SK-N-DZ (cell line): ENCODE measurements around the gene LMX1A.

Source experiments
- DNase-seq: peaks from one replicate; pipeline ENCODE4 v3.0.0-alpha.2; 2015; ENCODE audit warnings: low spot score

Gene LMX1A

DNA sequence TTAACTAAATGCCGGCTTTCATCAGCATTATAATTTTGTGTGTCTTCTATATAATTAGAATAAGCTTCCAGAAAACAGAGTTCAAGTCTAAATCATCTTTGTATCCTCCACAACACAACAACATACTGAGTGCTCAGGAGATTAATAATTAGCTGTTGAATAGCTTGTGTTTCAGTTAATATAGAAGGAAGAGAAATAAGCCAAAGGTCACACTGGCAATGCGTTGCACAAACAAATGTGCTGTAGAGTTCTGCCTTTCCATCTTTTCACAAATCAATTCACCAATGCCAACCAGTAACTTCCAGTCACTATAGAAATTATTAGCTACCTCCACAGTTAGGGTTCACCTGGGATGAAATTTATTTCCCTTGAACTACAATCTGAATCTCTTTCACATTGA, 132.0 kb downstream of the LMX1A start:
- DNase-seq = no peak

DNA sequence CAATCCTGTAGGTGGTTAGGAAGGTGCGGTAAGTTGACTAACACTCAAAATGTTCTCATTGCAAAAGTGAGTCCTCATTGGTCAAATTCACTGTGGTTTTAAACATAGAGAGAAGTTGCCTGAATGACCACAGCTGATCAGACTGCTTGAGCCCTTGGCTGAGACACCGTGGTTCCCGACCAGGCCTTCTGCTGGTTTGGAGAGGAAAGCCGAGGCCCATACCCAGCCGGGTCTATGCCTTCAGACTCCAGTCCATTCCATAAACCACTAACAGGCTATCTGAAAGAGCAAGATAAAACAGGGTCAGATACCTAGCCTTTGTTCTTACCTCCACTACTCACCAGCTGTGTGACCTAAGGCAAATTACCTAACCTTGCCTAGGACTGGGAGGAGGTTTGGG, 133.9 kb downstream of the LMX1A start:
- DNase-seq = no peak

DNA sequence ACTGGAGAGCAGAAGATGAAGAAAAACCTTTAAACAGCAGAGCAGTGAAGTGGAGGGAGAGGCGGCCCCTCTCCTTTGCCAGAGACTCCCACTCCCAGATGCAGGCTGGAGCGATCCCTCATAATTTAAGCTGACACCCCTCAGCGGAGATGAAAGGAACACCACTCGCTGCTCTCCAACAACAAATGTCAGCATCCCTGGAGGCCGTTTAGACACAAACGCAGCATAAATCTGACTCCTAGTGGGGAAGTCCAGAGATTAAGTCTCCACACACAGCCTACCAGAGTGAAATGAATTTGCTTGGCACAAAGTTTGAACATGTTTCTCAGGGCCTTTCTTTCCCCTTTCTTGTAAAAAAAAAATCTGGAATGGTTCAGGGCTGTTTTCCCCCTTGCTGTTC, 137.8 kb downstream of the LMX1A start:
- peak; percentile 10 for DNase-seq

DNA sequence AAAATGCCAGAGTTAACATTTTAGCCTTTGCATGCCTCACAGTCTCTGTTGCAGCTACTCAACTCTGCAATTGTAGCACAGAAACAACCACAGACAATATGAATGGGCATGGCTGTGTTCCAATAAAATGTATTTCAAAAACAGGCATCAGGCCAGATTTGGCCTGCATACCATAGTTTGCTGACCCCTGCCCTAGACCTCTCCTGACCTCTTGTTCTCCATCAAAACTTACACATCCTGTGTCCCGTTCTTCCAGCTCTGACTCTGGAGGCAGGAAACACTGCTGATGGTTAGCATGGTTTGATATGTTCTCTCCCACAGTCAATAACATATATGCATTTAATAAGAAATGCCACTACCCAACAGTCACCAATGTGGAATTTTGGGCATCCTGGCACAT, 138.6 kb downstream of the LMX1A start:
- DNase-seq = no peak

DNA sequence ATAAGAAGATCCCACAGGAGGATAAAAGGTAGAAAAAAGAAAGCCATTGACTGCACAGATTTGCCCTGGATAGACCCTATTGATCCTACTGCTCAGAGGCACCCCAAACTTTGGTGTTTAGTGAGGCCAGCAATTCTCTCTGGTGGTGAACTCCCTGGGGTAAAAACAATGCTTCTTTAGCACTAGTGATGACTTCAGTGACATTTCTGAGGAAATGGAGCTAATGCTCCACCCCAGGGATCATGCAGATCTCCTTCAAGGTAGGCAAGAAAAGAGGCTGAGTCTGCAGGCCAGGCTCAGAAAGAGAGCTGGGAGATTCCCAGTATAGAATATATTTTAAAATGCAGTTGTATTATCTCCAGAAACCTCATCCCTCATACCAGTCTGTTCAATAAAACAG, 140.3 kb downstream of the LMX1A start:
- no peak for DNase-seq

DNA sequence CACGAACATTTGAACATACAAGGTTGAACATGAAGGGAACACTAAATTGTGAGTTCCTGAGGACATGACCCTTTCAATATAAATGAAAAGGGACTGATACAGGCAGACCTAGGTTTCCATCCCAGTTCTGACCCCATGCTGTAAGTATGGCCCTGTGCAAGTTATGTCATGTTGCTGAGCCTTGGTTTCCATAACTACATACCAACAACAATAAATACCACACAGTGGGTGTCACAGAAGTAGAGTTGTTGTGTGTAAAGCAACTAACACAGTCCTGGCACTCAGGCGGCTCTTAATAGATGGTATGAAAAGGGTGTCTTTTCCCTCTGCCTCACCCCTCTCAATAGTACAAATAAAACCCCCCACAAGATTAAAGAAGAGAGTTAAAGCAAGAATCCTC, 140.8 kb downstream of the LMX1A start:
- DNase-seq = no peak

DNA sequence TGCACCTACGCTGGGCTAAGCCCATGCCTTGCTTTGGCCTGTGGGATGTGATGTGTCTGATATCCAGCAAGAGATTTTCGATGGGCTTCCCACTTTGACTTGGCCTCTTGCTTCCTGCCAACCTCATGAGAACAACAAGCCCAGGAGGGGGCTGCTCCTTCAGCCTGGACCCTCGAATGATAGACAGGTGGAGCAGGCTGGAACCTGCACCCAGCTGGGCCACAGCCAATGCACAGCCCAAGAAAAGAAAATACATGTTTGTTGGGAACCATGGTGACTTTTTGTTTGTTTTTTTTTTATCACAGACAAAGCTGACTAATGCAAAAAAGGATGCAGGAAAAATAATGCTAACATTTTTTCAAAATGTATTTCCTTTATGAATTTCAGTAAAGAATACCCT, 144.3 kb downstream of the LMX1A start:
- DNase-seq = no peak

DNA sequence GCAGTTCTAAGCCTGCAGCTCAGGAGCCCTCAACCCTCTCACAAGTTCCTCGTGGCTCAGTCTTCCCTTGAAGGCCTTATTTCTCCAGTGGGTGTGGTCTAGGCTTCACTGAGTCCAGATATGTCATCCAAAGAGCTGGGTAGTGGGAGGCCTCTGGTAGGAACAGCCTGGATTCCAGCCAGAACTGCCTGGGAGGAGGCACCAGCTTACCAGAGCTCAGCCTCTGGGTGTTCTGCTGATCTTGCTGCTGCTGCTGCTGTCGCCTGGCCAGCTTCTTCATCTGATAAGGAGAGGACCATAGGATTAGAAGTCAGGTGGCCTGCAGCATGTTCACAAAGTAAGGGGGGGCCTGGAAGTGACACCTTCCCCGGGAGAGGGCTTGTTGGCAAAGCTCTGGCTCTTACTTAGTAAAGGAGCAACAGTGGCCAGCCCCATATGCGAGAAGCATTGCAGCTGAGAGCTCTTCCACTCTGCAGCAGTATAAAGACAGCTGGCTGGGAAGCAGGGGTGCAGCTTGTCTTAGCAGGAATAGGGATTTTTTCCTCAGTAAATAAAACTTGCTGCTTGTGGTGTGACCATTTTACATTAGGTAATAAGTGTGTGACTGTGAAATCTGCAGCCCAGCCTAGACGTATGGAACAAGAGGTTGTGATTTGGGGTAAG, 148.5 kb downstream of the LMX1A start:
- peak; percentile 71 for DNase-seq

DNA sequence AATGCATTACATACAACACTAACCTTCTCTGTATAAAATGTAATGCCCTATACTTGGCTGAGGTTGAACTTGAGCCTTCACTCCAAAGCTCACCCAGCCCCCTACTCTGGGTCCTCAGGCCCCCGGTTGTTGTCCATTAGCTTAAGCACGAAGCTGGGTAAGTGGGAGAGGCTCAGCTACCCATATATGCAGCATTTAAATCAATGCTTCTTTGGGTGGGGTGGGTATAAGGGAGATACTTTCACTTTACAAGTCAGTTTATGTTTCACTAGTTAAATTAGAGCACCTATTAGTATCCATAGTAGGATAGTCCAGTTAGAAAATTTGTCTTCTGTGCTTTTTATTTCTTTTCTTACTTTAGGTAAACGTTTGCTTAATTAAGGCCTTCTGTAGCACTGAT, 151.4 kb downstream of the LMX1A start:
- DNase-seq = no peak

DNA sequence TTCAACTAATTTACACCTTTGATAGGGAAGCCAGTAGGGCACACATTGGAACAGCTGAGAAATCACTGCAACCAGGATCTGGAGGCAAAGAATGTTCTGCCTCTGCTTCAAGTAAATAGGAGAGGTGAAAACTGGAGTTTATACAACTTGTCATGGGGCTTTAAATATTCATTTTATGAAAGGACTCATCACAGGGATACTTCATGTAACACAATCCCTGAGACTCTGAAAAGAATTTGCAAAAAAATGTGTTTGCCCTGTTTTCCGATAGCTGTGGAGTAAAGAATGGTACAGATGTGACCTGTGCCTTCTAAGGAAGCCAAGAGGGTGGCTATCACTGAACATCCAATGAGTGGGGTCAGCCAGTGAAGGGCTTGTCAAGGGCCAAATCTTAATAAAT, 152.0 kb downstream of the LMX1A start:
- DNase-seq = no peak

DNA sequence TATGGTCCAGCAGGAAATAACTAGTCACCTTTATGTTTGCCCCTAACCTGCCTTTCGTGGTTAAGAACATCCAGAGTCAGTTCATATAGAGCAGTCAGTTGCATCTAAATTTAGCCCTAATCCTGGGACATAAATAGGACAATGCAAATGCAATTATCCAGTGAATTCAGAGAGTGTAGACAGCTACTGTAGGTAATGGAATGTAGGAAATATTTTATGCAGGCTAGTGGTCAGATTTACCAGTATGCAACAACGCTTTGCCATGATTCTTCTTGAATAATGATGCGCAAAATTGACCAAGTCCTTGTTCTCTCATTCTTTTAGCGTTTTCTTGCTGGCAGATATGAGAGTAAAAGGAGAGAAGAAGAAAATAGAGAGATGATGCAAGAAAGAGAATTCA, 165.4 kb downstream of the LMX1A start:
- DNase-seq = no peak

DNA sequence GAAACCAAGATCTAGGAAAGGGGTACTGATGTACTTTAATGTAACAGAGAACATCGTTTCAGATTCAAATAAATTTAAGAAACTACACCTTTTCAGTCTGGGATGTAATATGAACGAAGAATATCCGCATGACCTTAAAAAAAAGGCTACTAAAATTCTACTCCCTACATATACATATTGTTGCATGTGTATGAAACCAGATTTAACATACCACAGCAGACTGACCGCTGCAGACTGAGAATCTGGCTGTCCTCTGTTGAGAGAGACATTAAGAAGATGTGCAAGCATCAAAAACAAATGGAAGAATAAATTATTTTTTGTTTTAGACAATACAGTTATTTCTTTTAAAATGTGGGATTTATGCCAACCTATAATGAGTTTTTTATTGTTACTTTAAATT, 166.6 kb downstream of the LMX1A start:
- no peak for DNase-seq

DNA sequence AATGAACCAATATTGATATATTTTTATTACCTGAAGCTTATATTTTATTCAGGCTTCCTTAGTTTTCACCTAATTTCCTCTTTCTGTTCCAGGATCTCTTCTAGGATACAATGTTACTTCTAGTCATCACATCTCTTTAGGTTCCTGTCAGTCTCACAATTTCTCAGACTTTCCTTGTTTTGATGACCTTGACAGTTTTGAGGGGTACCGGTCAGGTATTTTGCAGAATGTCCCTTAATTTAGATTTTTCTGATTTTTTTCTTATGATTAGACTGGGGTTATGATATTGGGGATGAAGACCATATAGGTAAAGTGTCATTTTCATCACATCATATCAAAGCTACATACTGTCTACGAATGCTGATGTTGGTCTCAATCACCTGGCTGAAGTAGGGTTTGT, 167.5 kb downstream of the LMX1A start:
- no peak for DNase-seq

DNA sequence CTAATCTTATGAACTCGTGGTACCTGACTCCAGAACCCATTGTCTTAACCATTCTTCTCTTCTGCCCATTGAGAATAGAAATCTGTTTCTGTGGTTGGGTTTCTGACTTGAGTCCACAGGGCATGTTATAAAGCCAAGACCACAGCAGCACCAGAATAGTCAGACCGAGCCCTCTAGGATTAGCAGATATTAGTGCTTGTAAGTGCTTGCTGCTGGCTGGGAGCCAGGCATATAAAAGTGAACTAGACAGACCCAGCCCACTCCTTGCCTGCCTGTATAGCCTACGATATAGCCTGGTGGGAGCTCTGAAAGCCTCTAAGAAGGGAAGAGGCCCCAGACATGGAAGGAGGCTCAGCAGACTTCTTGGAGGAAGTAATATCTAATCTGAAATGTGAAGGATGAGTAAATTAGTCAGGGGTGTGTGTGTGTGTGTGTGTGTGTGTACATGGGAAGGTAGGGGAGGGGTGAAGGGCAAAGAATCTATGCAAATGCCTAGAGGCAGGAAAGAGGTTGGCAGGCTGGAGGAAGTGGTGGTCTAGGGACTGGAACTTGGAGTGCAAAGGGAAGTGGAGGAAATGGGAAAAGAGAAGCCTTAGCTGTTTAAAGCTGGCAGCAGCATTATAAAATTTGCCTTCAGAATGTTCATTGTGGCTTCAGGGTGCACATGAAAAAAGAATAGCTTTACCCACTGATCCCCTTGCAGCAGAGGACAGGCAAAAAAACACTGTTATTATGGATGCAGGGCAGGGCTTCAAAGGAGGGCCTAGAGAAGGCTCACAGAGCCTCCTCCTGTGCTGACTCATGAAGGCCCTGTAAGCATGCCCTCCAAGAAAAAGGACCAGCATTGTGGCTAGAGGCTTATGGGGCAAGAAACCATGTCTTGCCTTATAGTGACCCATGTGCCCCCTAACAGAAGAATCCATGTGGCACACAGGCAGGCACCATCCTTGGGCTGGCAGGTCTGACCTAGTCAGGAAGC, 169.2 kb downstream of the LMX1A start:
- DNase-seq = no peak

DNA sequence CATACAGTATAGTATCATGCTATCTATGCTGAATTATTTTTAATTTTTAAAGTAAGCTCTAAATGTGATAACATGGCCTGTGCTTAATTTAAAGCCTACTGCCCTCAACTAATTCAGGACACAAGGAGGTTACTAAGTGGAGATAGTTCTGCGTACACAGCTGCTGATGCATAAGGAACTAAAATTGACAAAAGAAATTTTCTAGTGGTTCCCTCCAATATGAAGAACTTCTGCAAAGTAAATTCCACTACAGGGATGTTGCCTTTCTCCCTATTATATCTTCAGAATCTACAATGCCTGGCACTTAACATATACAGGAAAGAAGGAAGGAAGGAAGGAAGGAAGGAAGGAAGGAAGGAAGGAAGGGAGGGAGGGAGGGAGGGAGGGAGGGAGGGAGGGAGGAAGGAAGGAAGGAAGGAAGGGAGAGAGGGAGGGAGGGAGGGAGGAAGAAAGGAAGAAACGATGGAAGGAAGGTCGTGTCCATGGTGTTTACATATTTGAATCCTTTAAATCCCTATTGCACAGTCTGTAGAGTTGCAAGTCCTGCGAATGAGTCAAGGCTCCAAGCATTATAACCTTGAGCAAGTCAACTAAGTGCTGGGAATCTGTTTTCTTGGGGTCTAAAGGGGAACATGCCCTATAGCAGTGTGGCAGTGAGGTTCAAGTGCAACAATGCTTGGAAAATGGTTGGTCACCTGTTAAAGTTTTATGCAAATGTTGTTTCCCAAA, 171.2 kb downstream of the LMX1A start:
- no peak for DNase-seq

DNA sequence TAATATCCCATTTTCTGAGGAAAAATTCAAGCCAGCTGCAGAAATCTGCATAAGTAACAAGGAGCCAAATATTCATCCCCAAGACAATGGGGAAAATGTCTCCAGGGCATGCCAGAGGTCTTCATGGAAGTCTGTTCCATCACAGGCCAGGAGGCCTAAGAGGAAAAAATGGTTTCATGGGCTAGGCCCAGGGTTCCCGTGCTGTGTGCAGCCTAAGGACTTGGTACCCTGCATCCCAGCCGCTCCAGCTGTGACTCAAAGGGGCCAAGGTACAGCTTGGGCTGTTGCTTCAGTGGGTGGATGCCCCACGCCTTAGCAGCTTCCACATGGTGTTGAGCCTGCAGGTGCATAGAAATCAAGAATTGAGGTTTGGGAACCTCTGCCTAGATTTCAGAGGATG, 173.5 kb downstream of the LMX1A start:
- no peak for DNase-seq

DNA sequence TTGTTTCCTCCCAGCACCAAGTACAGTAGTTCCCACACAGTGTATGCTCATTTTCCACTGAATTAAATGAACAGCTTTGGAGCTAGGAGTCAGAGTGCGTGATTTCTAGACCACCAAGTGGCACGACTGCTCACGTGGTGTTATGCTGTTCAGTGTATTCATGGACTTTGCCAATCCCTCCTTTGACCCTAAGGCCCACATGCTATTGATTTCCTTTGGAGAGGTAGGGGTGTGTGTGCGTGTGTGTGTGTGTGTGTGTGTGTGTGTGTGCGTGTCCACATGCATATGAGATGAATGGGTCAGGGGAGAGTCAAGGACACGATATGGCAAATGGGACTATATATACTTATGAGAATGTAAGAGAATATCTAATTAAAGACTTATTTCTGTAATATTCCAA, 177.2 kb downstream of the LMX1A start:
- DNase-seq = no peak

DNA sequence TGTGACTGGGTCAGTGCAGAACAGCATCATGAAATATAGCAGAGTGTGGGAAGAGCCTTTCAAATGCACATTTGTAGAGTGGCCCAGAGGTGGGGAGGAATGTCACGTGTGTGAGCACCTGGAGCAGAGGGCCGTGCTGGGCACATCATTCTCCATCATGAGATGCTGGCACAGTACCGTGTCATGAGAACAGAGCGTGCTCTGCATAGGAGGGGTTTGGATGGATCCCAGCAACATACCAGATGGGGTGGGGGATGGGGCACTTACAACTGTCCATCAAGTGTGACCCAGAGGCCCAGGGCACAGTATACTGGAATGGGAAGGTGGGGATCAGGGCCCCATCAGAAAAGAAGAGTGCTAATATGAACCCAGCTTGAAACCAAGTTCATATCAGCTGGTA, 182.0 kb downstream of the LMX1A start:
- no peak for DNase-seq

DNA sequence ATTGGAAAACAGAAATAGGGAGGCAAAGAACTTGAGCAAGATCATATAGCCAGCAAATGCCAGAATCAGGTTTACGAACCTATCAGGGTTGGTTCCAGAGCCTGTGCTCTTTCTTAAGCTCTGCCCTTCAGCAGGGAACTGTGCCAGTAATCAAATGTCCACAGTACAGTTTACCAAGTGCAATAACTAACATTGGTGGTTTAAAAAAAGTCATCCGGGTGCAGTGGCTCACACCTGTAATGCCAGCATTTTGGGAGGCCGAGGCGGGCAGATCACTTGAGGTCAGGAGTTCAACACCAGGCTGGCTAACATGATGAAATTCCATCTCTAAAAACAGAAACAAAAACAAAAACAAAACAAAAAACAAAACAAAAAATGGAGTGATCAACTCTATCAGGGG, 182.7 kb downstream of the LMX1A start:
- DNase-seq = no peak

DNA sequence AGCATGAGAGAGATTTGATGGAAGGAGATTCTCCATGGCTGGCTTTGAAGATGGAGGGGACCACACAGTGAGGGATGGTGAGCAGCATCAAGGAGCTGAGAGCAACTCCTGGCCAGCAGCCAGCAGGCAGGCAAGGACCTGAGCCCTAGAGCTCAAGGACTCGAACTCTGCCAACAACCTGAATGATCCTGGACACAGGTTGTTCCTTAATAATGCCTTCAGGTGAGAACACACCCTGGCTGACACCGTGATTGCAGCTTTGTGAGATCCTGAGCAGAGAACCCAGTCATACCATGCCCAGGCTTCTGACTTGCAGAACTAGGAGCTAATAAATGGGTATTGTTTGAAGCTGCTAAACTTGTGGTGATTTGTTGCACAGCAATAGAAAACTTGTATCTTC, 183.1 kb downstream of the LMX1A start:
- no peak for DNase-seq

DNA sequence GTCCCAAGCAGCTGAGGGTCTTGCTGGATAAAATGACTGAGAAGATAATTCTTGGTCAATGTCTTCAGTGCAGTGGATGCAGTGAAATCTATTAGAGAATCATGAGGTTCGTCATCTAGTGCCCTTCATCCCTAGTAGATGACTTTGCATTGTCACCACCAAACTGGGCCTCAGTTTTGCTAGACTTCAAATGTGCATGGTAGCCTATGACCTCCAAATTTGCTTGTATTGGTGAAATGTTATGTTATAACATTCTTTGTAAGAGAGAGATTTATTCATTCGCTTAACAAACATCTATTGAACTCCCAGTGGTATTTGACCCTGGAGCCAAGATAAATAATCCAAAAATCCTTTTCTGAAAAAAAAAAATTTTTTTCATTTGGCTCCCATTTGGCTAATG, 183.8 kb downstream of the LMX1A start:
- DNase-seq = no peak

DNA sequence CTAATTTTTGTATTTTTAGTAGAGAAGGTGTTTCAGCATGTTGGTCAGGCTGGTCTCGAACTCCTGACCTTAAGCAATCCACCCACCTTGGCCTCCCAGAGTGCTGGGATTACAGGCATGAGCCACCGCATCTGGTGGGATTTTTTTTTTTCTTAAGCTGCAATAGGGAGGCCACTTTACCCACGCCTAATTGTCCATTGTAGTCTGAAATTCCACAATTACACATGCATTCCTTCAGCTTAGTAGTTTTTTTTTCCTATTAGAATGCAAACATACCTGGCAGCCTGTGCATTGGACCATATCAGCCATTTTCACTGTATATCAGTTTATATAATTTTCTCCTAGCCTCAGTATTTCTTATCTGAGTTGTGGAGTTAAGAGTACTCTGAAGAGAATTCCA, 186.8 kb downstream of the LMX1A start:
- no peak for DNase-seq

DNA sequence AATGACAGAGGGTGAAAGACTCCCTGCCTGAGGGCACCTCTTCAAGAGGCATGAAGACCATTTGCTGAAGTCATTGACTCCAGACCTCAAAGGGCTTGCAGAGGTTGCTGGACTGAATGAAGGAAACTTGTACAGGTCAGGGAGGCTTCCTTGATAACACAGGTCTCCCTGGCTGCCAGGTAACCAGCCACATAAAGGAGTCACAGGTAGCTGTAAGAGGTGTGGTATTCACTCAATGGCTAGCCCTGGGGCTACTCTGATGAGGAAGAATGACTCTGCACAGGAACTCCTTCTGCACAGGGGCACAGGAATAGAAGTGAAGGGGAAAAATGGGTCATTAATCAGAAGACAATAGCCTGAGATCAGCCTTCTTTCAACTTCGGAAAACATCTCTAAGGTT, 187.5 kb downstream of the LMX1A start:
- no peak for DNase-seq
